ENCODE data around the gene RPL39L.

GRCh38 chr3:187104342-187104741, 35.0 kb downstream of the RPL39L start:
- TF ChIP-seq SMC3 (IDR thresholded peaks at IDR 0.05; ENCODE audit: low read depth, low read length) = no peak
- TF ChIP-seq RCOR1 (IDR thresholded peaks at IDR 0.05; ENCODE audit: insufficient replicate concordance, low read length) = no peak
- no peak for TF ChIP-seq CTCF (conservative IDR thresholded peaks at IDR 0.05; ENCODE audit: low read depth, low read length)
- no peak for TF ChIP-seq USF2 (IDR thresholded peaks at IDR 0.05; ENCODE audit: low read depth, low read length)
- TF ChIP-seq POLR2A (IDR thresholded peaks at IDR 0.05; ENCODE audit: low read depth, low read length) = no peak

All from IMR-90 (cell line).